Hepatocyte (in vitro differentiated cells): Measurements from ENCODE around the gene ATP6V0A1.

Source experiments
- EZH2phosphoT487 ChIP-seq: fragments of 200-600 bp; sonication (generic); IDR thresholded peaks from one replicate; pipeline ENCODE4 v1.6.1; 2018; ENCODE audit warnings: antibody characterized with exemption, mild to moderate bottlenecking, low read depth, moderate library complexity; ENCODE audit not compliant: unreplicated experiment, severe bottlenecking
- TF ChIP-seq, protein P1 (sequence below): fragments of 200-600 bp; sonication (generic); IDR thresholded peaks from 2 replicates; pipeline ENCODE4 v1.5.1; 2016; ENCODE audit warnings: antibody characterized with exemption, mild to moderate bottlenecking; ENCODE audit not compliant: poor library complexity

DNA sequence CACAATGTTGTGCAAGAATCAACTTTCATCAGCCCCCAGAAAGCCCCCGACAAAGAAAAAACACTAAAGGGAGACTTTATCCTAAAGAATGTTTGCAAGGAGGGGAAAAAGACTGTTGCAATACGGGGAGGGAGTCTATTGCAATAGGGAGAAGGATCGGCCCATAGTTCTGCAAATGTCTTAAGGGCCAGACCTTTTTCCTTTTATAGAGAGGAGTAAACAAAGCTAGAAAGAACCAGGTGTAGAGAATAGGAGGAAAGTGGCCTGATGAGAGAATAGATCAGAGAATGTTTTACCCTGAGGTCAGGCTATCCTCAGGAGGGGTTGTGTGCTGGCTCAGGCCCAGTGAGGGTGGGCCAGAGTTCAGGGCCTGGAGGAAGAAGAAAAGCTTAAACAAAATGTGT is 26.9 kb upstream of the ATP6V0A1 start:
- TF ChIP-seq, protein P1, sequence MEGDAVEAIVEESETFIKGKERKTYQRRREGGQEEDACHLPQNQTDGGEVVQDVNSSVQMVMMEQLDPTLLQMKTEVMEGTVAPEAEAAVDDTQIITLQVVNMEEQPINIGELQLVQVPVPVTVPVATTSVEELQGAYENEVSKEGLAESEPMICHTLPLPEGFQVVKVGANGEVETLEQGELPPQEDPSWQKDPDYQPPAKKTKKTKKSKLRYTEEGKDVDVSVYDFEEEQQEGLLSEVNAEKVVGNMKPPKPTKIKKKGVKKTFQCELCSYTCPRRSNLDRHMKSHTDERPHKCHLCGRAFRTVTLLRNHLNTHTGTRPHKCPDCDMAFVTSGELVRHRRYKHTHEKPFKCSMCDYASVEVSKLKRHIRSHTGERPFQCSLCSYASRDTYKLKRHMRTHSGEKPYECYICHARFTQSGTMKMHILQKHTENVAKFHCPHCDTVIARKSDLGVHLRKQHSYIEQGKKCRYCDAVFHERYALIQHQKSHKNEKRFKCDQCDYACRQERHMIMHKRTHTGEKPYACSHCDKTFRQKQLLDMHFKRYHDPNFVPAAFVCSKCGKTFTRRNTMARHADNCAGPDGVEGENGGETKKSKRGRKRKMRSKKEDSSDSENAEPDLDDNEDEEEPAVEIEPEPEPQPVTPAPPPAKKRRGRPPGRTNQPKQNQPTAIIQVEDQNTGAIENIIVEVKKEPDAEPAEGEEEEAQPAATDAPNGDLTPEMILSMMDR, result no peak
- no peak for TF ChIP-seq EZH2phosphoT487
